HG03175 (cell line): Measurements from ENCODE around the gene AJAP1.
"Not testable (repeated sequence)": the region's sequence is repeated elsewhere in the genome, so short reads cannot be mapped to it uniquely, and the experiment has no call there.

Source experiments
- ATAC-seq: cut with Tn5 transposase; IDR thresholded peaks from one replicate; pipeline ENCODE4 v1.9.1; 2021; ENCODE audit warnings: mild to moderate bottlenecking, moderate library complexity; ENCODE audit not compliant: unreplicated experiment

The AJAP1 gene, protein sequence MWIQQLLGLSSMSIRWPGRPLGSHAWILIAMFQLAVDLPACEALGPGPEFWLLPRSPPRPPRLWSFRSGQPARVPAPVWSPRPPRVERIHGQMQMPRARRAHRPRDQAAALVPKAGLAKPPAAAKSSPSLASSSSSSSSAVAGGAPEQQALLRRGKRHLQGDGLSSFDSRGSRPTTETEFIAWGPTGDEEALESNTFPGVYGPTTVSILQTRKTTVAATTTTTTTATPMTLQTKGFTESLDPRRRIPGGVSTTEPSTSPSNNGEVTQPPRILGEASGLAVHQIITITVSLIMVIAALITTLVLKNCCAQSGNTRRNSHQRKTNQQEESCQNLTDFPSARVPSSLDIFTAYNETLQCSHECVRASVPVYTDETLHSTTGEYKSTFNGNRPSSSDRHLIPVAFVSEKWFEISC

DNA sequence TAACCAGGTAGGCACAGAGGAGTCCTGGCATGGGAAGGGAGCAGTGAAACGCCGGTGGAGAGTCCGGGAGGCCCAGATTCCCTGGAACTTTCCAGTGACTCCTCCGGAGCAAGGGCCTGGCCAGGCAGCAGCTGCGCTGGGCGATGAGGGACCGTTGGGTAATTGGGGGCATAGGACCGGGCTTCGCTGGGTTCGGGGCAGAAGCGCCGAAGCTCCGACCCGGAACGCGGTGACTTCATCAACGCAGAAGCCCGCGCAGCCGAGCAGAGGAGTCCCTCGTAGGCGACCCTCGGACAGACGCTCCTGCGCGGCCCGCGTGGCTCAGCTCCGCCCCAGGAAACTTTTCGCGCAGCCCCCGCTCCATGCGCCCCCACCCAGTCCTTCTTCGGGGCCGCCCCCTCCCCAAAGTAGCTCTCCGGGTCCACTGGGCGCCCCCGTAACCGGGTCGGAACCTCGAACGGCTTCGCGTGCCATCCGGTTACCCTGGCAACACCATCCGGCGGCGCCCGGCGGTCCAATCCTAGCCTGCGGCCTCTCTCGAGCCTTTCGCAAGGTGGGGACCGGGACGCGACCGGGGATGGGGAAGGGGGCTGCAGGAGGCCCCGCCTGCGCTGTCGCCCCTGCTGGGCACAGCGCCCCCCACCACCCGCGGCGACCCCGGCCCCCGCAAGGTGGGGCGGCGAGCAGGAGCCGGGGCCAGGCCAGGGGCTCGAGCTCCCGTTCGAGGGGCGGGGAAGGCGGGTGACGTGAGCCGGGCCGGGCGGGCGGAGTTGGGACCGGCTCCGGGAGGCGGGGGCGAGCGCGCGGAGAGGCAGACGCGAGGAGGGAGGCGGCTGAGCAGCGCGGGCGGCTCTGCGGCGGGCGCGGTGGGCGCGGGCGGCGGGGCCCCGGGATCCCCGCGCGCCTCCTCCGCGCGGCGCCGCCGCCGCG lies at the start of gene AJAP1:
AJAP1 (plus strand) TSS at position 814 of the 930 bp plus-strand sequence. CDS start 817 bp downstream, outside the sequence.
- no peak for ATAC-seq

DNA sequence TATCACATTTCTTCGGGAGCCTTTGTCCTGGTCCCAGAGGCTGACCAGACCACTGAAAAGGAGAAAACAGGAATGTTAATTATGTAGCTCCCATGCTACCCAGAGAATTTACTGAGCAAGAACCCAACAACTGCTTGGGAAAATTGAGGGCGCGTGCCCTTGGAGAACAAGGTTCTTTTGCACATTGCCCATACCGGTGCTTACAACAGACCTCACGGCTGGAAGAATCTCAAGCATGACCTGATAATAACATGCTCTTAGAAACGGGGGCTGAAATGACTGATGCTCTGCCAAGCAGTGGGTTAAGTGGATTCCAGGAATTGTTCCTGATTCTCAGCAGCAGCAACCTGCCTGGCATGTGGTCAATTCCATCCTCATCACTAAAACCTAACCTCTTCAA lies 49.3 kb upstream of the AJAP1 start:
- no peak for ATAC-seq

DNA sequence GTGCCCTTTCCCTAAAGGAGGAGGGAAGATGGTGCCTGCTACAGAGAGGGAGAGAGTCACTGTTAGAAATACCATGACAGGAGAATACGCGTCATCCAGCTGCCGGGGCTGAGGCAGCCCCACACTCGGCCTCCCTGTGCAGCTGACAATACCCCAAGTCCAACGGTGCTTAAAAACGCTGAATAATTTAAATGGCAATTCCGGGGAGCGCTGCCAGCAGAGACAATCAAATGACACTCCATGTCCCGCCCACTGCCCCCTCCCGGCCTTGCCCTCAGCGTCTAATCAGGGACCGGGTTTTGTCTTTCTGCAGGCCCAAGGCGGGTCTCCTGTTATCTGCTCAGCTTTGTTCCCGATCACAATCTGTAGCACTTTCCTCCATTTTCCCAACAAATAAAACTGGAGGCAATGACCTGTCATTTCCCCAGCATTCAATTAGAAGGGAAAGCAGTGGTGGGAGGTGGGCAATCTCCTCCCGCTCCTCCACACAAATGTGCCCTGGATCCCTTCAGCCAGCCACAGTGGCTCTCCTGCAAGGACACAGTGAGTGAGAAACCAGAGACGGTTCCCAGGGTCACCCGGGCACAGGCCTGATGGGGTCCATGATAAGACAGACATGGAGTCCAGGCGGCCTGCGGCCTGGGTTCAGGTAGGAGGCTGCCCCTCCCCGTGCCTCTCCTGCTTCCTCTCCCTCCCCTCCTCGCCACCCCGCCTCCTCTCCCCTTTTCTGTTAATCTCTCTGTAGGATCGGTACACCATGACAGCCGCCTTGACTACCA lies 42.7 kb upstream of the AJAP1 start:
- ATAC-seq, result no peak

DNA sequence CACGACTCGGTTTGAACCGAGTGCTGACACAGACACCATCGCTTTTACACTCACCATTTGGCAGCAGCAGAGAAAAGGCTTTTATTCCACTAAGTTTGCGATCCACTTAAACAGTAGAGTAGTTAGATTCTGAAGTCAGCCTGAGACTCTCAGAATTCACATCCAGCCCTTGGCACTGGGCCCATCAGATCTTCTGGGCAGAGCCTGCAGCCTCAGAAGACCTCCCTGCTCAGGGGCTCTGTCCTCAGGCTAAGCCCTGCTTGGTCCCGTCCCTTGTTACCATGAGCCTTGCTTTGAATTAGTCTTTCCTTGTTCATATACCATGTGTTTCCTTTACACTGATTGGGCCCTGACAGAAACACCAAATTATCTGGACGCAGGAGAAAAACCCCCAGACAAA lies 41.4 kb upstream of the AJAP1 start:
- no peak for ATAC-seq

DNA sequence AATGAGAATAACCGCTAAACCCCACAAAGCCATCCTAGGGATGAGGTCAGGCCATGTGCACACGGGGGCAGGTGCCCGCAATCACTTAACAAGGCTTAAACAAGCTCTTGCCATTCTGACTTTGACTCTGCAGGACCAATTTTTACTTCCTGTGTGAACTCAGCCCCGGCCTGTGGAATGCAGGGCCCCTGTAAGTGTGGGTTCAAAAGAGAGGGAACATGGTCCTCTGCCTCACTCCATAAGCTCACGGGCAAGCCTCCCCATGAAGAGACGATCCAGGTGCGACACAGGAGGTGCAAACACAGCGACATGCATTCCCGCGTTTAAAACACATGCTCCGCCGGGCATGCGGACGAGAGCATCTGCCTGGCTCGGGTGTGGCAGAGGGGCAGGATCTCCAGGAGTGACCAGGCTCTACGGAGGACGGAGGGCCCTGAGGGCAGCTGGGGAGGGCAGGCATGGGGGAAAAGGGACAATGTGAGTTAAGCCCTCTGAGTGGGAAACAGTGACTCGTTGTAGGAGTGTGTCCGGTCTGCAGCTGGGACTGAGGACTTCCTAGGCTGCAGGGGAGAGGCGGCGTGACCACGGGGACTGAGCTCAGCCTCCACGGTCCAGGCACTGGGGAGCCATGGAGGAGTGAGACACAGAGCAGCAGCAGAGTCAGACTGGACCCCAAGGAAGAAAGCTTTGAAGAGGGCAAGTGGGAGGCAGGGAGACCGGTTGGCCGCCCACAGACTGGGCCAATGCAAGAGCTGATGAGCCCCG lies 40.6 kb upstream of the AJAP1 start:
- no peak for ATAC-seq

DNA sequence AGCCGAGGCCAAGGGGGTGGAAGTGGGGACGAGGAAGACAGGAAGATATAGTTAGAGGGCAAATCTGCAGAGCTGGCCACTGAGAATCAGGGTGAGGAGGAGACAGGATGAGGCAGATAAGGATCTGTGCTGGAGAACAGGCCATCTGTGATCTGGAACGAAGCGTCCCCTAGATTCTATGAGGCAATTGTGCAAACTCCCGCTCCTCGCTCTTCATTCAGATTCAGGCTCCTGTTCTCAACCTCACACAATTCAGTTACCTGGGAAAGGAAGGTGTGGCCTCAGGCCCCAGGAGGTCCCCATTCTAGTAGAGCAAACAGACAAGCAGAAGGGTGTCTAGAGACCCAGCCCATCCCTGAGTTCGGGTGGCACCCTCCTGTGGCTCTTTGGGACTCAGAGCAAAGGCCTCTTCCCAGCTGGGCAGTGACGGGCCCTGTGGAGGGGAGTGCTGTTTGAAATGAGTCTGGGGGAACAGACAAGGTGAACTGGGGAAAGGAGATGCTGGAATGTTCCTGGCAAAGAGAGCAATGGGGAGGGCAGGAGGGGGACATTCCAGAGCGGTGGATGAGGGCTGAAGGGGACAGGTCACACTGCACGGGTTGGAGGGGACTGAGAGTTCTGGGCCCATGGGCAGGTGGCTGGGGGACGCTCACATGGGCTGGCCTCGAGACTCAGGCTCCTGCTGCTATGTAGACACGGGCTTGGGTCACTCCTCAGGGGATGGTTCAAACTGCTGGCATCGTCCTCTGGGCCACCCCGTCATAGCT lies 39.9 kb upstream of the AJAP1 start:
- no peak for ATAC-seq

DNA sequence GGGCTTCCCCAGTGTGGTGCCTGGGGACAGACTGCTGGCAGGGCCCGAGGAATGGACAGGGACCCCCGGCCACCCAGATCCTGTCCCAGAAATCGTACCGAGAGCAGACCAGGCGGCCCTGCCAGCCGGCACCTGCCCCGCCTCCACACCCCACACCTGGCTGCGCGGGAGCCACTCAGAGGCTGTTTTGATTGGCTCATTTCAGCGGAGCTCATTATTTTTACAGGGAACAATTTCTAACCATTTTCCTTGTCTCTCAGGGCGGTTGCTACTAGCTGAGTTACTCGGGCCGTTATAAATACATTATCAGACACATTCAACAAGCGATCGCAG lies 39.3 kb upstream of the AJAP1 start:
- no peak for ATAC-seq

DNA sequence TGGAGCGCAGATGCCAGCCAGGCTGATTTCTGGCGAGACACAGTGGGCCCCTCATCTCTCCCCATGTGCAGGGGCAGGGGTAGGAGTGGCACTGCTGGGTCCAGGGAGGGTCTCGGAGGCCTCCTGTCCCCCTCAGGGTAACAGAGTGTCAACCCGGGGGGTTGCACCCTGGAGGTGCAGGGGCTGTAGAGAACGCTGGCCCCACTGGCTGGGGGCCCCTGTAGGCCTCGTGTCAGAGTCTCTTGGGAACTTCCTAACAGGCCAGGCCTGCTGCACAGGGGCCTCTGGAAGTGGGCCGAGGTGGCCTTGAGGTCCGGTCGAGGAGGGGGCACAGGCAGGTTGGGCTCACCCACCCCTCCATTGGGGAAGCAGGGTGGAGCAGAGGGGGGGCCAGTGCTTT lies 38.9 kb upstream of the AJAP1 start:
- no peak for ATAC-seq

DNA sequence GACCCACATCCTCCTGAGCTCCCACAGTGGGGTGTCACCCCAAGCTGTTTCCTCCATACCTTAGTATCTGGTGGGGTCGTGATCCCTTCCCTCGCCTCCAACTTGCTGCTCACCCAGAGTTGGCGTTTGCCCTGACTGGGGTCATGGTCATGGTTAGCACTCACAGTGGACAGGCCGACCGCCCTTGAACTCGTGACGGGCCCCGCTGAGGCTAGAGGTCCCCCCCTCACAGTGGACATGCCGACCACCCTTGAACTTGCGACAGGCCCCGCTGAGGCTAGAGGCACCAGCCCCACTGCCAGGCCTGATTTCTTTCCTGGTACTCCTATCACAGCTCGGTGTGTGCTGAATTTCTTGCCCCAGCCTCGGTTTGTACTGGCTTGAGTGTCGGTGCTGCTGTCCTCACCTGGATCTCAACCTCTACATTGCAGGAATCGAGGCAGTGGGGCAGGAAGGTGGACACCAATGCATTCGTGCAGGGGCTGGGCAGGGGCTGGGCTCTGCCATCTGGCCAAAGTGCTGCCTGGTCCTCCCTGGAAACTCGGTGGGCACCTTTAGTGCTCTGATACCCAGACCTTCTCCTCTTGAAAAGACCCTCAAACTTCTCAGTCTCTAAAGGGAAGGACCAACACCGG lies 37.5 kb upstream of the AJAP1 start:
- ATAC-seq, result no peak

DNA sequence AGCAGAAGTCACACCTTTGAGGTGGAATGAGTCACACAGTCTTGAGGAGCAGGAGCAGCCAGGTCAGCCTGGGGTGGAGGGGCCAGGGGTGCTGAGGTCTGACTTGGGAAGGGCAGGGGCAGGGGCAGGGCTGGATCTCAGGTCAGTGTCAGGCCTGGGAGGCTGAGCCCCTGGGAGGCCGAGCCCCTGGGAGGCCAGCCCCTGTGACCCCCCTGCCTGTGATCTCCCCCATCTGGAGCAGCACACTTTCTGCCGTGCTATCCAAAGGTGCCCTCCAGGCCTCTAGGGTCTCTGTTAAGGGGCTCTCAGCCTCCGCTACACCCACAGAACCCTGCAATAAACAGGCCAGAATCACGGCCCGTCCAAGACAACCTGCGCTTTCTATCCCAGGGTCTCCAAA lies 36.9 kb upstream of the AJAP1 start:
- no peak for ATAC-seq

DNA sequence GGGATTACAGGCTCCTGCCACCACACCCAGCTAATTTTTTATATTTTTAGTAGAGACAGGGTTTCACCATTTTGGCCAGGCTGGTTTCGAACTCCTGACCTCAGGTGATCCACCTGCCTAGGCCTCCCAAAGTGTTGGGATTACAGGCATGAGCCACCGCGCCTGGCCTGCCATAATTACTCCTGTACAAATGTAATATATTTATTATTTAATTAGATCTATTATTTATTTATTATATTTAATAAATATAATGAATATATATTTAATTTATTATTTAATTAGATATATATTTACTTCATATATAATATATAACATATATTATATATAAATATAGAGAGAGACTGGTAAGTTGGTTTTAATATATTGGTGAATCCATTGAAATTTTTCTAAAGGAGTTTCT lies 35.6 kb upstream of the AJAP1 start:
- not testable (repeated sequence) for ATAC-seq

DNA sequence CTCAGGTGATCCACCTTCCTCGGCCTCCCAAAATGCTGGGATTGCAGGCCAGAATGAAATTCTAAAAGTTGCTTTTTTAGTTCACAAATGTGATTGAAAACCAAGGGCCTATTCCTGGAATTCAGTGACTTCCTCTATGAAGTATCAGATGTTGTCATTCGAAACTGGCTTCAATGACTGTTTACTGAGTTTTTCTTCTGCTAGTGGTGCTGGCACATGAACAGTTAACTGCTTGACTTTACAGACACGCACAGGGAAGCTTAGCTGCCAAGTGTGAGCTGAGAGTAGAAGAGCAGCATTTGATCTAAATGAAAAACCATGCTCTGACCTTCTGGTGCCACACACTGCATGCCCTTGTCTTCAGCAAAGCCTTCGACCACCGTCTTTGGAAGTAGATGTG lies 32.8 kb upstream of the AJAP1 start:
- no peak for ATAC-seq

DNA sequence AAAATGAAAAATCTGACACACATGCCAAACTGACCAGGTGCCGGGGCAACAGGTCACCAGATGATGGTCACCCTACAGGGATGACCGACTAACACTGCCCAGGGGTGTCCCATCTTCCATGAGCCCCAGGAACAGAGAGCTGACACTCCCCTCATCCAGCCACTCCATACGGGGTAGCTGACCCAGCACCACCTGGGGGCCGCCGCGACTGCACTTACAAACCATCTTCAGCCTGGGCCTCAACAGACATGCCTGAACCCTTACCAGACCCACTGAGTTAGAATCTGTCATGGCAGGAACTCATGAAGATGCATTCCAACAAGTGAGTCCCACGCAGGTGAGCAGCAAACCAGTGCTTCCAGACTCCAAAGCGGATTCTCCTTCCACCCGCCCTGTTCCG lies 31.6 kb upstream of the AJAP1 start:
- ATAC-seq, result no peak

DNA sequence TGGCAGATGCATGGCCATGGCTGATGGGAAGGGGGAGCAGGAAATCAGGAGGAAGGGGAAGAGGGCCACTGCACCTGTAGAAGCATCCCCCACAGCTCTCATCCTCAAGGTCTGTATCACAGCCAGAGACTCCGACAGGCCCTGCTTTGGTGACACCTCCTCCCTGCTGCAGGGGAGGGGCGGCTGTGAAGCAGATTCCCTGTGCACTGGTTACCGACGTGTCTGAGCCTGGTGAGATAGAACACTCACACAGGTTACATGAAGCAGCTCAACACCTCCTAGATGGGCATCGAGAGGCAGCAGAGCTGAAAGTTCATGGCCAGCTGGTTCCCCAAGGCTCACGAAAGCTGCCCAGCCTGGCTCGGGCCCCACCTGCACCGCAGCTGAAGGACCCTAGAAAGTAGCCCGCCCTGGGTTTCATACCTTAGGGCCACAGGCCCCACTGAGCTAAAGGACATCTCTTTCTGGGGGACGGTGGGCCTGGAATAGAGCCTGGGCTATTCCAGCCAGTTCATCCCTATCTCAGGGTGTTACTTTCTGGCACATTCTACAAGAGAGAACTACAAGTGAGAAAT lies 30.2 kb upstream of the AJAP1 start:
- no peak for ATAC-seq

DNA sequence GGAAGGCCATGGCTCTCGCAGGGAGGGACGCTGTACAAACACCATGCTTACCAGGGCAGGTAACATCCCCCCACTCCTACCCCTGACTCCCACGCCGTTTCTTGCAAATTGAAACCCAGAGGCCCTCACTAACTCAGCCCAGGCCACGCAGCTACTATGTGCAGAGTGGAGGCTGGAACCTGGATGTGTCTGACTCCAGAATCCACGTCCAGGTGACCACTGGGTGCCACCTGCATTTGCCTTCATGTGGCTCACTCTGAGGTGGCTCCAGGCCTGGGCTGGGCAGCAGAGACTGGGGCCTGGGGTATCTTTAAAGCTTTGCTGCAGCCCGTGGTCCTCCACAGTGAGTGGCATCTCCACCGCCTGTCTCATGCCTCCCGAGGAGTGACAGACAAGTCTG lies 29.6 kb upstream of the AJAP1 start:
- ATAC-seq, result no peak

DNA sequence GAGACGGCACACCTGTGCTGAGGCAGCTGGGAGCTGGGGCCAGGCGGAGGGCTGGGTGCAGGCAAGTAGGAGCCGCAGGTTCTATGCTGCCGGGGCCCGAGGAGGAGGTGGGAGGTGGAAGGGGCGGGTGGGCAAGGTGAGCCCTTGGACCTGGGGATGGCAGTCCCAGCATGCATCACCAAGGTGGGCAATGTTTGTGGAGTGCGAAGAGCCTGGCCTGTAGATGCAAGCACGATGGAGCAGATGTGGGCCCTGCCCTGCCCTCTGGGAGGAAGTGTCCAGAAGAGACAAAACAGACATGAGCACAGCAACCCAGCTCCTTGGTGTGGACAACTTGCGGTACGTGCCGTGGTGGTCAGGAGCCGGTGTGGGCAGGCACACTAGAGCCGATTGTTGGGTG lies 28.3 kb upstream of the AJAP1 start:
- no peak for ATAC-seq

DNA sequence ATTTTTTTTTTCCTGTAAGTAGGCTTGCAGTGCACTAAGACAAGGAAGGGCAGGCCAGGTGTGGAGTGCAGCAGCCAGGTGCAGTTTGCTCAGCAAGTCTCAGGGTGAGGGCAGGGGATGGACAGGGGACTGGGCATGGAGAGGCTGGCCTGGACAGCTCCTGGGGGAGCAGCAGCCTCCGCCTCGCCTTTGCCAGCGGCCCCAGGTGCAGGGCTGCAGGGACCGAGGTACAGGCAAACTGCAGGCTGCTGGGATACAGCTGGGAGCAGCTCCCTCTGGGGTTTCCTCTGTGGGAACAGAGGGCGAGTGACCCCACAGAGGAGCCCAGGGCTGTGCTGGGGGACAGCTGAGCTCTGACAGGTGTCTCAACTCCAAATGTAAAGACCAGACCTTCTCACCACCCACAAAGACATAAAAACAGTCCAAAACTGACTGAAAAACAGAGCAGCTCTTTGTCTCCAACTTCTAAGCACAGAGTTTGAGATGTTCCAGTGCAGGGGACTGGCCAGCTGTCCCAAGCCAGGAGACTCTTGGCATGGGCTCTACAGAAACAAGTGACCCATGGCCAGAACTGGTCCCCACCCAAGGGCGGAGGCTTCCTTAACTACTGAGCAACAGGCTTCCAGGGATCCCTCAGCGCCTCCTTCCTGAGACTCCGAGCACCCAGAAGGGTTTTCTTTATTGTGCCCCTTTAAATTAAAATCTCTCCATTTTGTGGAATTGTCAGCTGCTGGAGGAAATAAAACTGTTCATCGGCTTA lies 27.7 kb upstream of the AJAP1 start:
- ATAC-seq, result no peak

DNA sequence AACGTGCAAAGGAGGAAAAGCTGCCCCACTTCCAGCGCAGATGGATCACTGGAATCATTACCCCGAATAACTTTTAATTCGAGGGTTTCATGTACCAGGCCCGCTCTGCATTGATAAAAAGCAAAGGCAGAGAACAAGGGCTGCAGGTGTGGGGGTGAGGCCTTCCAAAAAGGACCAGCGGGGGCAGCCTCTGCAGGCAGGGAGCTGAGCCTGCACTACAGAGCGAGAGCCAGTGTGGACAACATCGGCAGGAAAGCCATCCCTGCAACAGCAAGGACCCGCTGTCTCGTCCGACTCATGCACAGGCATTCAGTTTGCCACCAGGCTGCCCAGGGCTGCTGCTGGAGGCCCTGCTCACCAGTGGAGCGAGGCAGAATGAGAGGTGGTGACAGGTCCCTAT lies 27.1 kb upstream of the AJAP1 start:
- no peak for ATAC-seq
